GM12801 (cell line): ENCODE data around the gene STMN3.

Experiments
- CTCF ChIP-seq: IDR thresholded peaks from one replicate; pipeline ENCODE4 v1.5.1; 2011; ENCODE audit warnings: control low read depth; ENCODE audit not compliant: insufficient read length; ENCODE audit errors: extremely low read depth

Gene STMN3

GRCh38 chr20:63698739-63699465, 45.7 kb upstream of the STMN3 start:
- no peak for TF ChIP-seq CTCF

GRCh38 chr20:63697868-63698545, 44.8 kb upstream of the STMN3 start:
- no peak for TF ChIP-seq CTCF

- TF ChIP-seq CTCF = no peak
Measured at GRCh38 chr20:63697357-63697867, 44.2 kb upstream of the STMN3 start.

- TF ChIP-seq CTCF = no peak
Measured at GRCh38 chr20:63696628-63697356, 43.6 kb upstream of the STMN3 start, which contains the start of gene TNFRSF6B. Gene TNFRSF6B, plus strand, starts transcription at chr20:63696652. Its CDS starts 116 bp downstream, at chr20:63696768.

- no peak for TF ChIP-seq CTCF
Measured at GRCh38 chr20:63696306-63696627, 43.0 kb upstream of the STMN3 start.

- TF ChIP-seq CTCF = no peak
Measured at GRCh38 chr20:63695424-63696305, 42.4 kb upstream of the STMN3 start.
